ENCODE results near the gene WDFY2.
A peak's percentile ranks its signal among the peaks of the same experiment; 100 is the strongest.

Gene WDFY2

DNA sequence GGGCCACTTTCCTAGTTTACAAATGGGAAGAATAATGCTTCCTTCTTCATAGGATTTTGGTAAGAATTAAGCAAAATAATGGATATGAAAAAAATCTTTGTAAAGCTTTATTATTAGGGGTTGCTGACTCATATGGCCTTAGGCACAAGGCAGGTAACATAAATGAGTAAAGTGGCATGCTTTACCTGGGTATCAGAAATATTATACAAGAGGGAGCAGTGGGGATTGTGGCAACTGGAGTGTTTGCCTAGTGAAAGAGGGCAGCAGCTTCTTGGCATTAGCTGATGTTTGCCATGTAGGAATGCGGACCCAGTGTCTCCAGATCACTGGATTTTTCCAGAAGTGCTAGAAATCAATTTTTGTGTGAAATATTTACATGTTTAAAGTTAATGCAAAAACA is 19.5 kb downstream of the WDFY2 start:
- no peak for DNase-seq

DNA sequence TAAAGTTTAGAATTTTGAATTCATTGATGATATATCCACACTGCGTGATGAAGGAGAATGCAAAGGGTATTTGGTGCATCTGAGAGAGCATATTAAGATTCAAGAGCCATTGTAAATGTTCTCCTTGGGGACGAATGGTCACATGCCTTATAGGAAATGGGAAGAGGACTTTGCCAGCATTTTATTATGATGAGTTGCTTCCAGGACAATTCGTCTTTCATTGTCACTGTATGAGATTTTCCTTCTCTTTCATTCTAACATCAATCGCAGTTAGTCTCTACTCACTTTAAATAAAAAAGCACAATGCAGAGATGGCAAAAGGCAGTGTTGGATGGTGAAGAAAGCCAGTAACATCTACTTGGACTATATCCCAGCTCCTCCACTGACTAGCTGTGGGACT is 21.4 kb downstream of the WDFY2 start:
- DNase-seq, result no peak

DNA sequence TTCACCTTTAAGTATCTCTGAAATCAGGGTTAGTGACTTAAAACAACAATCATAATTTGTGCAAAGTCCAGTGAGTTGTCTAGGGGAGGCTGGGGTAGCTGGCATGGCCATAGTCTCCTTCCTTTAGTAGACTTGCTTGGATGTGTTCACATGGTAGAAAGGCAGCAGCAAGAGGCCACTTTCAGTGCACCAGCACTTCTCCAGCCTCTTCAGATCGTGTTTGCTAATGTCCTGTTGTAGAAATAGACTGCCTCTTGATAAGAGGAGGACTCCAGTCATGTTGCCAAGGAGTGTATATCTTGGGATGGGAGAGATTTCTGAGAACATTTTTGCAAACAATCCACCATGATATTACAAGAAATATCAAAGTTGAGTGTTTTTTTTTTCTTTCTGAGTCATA is 22.9 kb downstream of the WDFY2 start:
- DNase-seq, result no peak

DNA sequence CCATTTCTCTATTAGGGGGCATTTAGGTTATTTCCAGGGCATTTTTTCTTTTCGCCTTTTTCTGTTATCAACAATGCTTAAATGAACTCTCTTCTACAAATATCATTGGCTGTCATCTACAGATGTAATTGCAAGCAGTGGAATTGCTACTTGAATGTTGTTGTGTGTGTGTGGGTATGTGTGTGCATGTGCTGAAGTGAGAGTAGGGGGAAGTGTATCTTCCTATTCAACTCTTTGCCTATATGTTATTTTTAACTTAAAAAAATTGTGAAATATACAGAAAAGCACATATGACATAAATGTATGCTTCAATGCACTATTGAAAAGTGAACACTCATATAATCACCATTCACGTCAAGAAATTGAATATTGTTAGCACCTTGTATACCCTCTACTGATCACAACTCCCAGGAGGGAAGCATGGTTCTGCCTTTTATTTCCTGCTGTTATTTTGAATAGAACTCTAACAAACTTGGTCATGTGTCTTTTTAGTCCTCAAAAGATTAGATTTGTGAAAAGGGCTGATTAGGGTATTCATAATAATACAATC is 24.7 kb downstream of the WDFY2 start:
- DNase-seq, result no peak

DNA sequence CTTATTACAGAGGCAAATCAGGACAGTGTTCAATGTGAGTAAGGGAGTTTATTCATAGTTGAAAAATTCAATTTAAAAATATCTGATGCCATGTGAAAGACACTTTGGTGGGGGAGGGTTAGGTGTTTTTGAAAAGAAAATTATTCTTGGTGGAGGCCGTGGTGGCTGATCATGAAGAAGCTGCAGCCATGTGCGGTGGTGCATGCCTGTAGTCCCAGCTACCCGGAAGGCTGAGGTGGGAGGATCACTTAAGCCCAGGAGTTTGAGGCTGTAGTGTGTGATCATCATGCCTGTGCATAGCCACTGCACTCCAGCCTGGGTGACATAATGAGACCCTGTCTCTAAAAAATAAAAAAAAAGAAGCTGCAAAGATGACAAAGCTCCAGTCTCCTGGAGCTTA is 28.6 kb downstream of the WDFY2 start:
- DNase-seq, result no peak

DNA sequence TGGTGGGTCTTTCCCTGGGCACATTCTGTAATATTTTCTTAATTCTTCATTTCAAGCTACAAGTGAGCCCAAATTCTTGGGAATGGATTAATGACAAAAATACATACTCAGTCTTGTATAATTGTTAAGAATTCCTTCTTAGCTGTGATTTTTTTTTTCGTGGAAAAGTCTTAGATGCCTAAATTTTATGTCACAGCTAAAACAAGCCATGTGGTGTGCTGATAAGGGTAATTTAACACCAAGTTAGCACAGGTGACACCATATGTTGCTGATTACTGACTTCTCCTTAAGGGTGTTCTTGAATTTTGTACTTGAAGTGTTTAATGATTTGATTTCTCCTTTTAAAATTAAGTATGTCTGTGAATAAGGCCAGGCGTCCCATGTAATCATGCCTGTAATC is 29.3 kb downstream of the WDFY2 start:
- no peak for DNase-seq

DNA sequence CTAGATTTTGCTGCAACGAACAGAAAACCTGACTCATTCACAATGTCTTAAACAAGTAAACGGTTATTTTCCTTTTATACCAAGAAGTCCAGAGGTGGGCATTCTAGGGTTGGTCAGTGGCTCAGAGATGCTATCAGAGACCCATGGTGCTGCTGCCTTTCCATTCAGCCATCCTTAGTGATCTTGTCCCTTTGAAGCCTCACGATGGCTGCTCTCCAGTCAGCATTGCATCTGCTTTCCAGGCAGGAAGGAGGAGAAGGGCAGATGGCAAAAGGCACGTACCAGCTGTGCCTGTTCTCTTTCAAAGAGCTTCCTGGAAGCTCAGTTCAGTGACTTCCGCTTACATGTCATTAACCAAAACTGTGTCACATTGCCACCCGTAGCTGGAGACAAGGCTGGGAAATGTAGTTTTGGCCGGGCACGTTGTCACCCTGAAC is 30.1 kb downstream of the WDFY2 start:
- peak; percentile 14 for DNase-seq

DNA sequence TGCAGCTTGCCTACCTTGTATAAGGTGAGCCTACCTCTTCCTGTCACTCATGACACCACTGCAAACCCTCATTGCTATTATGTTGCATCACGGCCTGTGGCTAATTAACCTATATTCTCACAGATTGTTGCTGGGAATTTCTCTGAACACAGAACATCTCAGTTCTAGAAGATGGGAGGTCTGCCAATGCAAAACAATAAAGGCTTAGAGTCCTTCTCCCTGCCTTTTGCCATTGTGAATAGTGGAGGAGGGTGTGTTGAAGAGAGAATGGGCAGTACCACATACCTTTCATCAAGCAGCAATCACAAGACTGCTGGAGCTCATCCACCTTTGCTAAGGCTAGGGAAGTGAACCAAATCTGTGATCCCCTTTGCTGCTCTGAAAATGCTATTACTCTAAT is 34.4 kb downstream of the WDFY2 start:
- DNase-seq, result no peak

DNA sequence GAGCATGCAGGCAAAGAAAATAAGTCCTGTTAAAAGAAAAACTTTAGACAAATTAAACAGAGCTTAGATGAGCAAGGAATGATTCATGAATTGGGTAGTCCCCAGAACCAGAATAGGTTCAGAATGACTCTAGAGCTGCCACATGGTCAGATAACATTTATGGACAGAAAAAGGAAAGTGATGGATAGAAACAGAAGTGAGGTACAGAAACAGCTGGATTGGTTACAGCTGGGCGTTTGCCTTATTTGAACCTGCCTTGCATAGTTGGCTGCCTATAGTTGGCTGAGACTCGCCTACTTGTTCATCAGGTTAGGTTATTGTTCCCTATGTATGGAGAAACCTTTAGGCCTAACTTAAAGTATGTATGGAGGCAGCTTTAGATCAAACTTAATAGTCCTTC is 35.4 kb downstream of the WDFY2 start:
- DNase-seq, result no peak

DNA sequence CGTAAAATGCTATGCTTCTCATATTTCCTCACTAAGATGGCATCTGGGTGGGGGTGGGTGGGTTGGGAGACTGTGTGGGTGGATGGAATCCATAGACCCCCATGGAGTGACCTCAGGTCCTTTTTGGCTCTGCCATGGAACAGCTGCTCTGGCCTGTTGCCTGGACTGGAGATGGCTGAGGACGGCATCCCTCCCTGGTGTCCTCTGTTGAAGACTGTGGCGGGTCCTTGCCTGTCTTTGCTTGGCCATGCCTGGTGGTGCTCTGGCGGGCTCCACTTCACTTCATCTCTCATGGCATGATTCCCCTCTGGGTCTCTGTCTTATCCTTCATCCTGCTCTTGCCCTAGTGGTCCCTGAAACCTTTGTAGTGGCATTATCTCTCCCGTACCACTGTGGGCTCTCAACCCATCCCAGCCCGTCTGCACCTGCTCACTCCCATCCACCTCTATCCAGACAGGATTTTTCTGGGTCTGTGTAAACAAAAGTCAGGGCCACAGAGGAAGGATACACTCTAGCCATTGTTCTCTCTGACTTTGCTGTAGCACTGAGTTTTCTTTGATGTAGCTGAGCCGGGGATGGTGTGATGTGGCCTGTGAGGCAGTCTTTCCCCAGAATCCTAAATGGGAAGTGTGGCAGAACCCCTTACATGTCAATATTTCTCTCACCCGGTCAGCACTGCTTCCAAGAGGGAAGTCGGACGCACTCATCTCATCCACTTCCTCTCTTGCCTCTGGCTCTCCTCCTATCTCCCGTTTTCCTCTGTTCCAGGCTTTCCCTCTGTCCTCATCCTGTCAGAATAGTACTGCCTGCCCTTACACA is 36.1 kb downstream of the WDFY2 start:
- no peak for DNase-seq

DNA sequence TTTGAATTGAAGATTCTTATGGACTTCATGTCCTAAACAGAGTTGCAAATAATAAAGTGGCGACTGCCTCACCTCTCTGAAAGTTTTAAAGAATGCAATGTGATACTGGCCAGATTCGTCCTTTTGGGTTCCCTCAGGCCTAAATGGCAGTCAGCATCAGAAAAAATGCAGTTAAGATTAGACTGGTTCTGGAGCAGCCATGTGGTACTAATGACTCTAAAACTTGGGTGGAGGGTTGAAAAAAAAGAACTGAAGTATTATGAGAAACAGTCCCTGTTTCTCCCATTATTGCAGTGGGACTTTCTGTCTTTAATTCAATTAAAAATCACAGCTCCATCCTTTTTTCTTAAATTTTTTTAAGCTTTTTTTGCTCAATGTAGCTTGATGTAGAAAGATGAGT is 37.3 kb downstream of the WDFY2 start:
- DNase-seq, result no peak

DNA sequence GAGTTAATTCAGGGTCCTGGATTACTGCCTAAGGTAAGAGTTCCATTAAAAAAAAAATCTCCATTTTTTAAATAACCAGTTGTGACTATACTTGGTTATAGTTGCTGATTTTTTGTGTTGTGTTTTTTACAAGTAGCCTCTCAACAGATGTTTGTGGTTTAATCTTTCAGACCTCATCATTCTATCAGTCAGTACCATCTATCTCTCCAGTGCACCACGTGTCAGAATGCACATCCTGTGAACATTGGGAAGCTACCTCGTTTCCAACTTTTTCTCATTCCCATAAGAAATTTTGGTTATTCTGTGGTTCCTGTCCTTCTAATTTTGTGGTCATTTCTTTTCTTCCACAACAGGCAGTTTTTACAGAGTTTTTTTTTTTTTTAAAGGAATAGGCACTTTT is 39.2 kb downstream of the WDFY2 start:
- no peak for DNase-seq

DNA sequence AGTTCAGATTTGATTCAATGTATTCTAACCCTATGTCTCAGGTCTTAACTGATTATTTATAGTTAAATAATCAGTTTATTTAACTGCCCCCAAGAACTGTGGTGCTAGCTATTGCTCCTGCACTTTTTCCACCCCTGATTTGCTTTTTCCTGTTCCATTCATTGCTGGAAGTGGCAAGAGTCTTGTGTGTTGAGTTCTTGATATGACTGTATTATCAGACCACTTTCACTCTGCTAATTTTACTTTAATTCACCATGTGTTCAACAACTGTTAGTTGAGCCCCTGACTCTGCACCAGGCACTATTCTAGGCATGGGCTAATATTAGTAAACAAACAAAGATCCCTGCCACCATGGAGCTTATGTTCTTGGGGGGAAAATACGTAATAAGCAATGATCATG is 39.9 kb downstream of the WDFY2 start:
- DNase-seq, result no peak

DNA sequence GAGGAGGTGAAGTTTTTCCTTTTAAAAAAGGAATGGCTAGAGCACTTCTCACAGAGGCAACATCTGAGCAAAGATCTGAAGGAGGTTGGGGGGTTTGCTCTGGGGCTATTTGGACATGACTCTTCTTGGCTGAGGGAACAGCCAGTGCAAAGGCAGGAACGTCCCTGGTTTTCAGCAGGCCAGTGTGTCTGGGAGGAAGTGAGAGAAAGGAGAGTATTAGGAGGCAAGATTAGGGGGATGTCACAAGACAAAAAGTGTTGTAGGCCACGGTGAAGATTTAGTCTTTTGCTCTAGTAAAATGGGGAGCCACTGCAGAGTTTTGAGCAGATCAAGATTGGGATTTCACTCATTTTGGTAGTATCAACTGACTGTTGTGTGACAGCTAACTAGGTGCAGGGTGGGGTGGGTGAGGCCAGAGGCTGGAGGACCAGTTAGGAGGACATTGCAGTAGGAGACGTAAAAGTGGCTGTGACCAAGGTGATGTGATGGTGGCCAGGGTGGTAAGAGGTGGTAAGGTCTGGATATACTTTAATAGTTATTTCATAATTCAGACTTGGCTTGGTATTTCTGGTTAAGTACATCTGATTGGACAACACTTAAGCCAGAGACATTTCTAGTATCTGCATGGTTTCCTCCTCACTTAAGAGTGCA is 40.6 kb downstream of the WDFY2 start:
- no peak for DNase-seq

DNA sequence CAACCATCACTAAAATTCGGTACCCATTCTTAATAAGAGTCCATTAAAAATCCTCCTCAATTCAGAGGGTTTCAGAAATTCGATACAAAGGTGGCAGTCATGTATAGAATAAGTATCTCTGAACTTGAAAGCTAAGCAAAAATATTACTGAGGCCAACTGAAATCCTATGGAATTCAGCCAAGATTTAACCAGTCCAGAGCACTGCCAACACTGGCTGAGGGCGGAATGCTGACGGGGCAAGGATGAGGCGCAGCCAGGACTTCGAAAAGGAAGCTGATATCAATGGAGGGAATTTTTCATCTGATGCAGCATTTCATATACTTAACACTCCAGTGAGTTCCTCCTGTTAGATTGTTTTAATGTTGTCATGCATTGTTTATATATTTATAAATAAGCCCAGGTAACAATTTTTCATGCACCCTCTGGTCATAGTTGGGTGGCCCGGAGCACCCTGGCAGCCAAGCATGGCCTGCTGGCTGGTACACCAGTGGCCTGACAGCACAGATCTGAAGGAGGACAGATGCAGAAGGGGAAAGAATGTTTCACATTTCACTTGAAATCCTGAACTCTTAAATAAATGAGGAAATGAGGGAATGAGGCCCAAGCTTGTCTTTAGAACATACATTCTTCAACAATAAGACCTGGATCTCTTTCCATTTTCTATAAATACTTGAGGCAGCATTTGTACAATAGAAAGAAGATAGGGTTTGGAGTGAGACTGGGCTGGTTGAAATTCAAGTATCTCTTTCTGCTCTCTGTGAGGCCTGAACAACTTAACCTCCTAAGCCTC is 41.5 kb downstream of the WDFY2 start:
- DNase-seq, result no peak

DNA sequence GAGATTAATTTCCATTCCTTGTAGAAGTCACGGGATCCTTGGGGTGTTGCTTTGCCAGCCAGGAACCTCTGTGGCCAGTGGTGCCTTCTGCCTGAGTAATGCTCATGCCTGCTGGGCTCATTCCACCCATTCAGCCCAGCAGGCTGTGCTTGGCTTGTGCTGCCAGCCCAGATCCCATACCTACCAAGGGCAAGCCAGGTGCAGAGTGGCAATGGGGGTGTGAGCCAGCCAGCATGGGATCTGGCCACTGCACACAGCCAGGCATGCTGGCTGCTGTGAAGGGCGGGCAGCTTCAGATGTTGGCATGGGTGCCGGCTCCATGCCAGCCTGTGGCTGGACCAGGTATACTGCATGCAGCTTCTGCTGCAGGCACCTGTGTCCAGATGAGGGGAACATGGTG is 42.5 kb downstream of the WDFY2 start:
- DNase-seq, result no peak

DNA sequence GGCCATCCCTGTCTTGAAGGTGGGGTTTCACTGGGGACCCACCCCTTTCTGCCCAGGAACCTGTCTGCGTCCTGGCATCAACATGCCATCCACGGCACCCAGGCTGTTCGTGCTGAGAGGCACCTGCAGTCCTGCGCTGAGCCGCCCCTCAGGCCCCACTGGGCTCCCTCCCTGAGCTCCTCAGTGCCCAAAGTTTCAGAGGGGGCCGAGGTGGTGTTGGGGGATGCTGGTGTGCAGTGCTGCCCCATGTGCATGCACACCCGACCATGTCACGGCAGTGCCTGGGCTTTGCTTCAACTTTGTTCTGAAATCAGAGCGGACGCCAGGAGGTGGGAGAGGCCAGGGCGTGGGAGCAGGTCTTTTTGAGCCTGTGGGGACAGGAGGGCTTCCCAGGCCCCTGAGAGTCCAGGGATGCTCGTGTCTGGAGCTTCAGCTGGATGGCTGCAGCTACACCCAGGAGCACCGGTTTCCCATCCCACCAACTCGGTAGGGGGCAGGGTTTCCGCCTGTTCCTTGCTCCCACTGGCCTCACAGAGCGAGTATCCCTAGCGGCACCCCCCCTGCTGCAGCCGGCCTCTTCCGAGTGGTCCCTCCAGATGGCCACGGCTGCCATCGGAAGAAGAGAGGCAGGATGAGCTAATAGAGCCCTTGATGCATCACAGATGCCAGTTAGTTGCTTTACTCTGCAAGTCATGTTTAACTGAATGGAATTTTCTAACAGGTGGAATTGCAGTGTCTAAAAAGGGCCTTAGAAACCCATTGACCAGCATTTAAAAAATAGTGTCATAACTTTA is 44.0 kb downstream of the WDFY2 start:
- DNase-seq, result no peak

DNA sequence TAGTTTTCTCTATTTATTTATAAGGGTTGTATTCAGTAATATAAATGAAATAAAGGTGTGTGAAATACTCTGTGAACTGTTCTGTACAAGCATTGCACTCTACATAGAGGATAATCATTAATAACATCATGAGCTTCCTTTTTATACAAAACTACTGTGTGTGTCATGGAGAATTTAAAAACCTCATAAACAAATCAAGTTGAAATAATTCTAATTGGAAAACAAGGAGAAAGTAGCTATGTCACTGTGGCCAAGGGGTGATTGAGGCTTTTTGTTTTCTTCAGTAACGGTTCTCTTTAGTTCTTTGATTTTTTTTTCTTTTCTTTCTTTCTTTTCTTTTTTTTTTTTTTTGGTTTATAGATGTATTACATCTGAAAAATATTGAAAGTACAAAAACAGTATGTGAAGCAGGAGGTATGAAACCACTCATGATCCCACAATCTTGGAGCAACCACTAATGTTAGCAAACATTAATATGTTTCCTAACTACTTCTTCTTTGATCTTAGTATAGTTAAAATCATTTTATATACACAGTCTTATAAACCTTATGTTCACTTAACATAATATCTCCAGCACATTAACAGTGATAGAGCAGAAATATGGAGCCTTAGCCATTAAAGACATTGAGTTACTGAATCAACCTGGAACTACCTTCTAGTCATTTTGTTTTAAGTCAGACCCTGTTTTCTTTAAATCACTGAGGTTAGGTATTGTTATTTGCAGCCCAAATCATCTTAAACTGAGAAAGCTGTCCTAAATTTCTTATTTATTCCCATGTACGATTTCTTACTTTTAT is 45.4 kb downstream of the WDFY2 start:
- no peak for DNase-seq

DNA sequence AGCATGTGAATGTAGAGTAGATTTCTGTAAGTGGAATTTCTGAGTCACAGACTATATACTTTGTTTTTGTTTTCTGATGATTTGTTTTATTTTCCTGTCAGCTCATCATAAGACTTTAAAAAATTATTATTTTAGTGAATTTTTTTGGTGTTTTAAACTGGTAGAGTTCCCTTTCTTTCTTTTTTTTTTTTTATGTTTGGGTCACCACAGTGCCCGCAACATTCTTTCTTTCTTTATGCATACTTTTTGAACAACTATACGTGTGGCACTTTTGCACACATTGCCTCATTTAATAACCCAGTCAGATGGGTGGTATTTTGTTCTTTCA is 46.0 kb downstream of the WDFY2 start:
- no peak for DNase-seq

DNA sequence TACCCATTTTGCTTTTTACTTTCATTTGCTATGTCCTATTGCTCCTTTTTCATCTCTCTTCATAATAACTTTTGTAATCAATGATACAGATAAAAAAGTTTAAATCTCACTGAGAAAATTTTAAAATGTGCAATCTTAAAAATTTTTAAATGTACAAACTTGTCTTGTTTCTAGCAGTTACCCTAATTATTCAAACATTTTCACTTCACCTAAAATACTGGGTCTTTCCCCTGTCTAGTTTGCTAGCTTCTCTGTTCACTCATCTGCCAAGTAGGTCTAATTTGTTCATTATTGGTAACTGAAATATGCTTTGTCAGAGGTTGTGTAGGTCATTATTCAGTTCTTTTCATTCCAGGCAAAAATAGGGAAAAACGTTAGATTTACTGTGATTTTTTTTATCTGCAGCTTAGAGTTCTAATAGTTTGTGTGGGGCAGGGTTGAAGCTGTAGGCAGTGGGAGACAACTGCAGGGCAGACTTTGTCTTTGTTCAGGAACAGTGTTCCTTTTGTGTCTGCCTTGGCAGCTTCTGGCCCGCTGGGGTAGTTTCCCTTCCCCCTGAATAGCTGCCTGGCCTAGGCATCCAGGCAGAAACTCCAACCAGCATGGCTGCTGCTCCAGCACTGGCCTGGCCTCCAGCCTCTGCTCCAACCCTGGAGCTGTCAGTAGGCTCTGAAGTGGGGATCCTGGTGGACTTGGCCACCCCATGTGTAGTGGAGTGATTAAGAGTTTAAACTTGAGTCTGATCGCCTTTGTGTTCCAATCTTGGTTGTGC is 48.5 kb downstream of the WDFY2 start:
- no peak for DNase-seq

All from activated gamma-delta T cell treated with Interleukin-2 at 50 U/mL for 16 hours (primary cell).